Suprapubic skin (tissue), 4 donors: Measurements from ENCODE around the gene MMP21.

ENCODE experiments used
- EP300 ChIP-seq: sonication (generic); formaldehyde crosslinking; IDR thresholded peaks from one replicate; pipeline ENCODE4 v1.6.1; 2017; ENCODE audit warnings: antibody characterized with exemption
- POLR2A ChIP-seq, 2 donors: fragments of 450-650 bp; IDR thresholded peaks; one replicate each; pipeline ENCODE4 v1.6.1; 2017; ENCODE audit warnings: antibody characterized with exemption in 2 of 2, mild to moderate bottlenecking in 2 of 2, moderate library complexity in 2 of 2
- POLR2AphosphoS5 ChIP-seq, 3 donors: sonication (generic); formaldehyde crosslinking; IDR thresholded peaks; one replicate each; pipeline ENCODE4 v1.6.1; 2017; ENCODE audit warnings: antibody characterized with exemption in 3 of 3
- TF ChIP-seq, protein P1 (sequence below), 2 donors: fragments of 200-600 bp in 1 of 2; fragments of 450-650 bp in 1 of 2; sonication (generic) in 1 of 2; IDR thresholded peaks; one replicate each; pipeline ENCODE4 v1.5.1; 2016 to 2019; ENCODE audit warnings: antibody characterized with exemption in 2 of 2, mild to moderate bottlenecking in 1 of 2, moderate library complexity in 1 of 2

DNA sequence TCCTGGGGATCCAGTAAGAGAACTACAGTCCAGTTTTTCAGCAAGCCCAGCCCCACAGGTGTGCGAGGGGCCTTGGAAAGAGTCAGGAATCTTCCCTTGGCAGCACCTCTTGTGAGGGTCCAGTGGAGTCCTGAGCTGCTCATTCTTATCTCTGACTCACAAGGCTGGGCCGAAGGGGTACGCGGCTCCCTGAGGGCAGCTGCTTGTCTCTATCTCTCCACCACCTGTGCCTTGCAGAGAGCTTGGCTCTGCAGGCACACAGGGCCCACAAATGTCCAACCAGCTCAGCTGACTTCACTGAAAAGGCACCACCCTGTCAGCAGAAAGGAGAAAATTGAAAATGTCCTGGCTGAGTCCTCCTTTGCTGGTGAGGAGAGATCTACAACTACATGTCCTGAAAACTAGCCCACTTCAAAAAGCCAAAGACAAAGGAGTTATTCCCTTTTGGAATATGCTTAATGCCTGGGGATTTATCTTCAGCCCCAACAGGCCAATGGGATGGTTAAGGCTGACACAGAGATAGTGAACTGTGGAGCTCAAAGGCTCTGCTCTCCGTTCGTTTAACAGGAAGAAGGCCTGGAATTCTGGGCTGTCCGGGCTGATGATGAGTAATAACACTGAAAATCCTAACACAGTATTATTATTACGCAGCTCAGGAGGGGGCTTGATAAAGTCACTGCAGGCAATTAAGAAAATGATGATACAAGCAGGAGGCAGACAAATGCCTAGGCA is 24.0 kb upstream of the MMP21 start:
- TF ChIP-seq POLR2A (IDR thresholded peaks at IDR 0.05) (no peak), POLR2AphosphoS5 (IDR thresholded peaks at IDR 0.05) (no peak), EP300 (no peak)
- TF ChIP-seq, protein P1, sequence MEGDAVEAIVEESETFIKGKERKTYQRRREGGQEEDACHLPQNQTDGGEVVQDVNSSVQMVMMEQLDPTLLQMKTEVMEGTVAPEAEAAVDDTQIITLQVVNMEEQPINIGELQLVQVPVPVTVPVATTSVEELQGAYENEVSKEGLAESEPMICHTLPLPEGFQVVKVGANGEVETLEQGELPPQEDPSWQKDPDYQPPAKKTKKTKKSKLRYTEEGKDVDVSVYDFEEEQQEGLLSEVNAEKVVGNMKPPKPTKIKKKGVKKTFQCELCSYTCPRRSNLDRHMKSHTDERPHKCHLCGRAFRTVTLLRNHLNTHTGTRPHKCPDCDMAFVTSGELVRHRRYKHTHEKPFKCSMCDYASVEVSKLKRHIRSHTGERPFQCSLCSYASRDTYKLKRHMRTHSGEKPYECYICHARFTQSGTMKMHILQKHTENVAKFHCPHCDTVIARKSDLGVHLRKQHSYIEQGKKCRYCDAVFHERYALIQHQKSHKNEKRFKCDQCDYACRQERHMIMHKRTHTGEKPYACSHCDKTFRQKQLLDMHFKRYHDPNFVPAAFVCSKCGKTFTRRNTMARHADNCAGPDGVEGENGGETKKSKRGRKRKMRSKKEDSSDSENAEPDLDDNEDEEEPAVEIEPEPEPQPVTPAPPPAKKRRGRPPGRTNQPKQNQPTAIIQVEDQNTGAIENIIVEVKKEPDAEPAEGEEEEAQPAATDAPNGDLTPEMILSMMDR (IDR thresholded peaks at IDR 0.05): no peak
